AG09319 (cell line): Measurements from ENCODE around the gene THEM4.
A peak's percentile ranks its signal among the peaks of the same experiment; 100 is the strongest.

Source experiments
- DNase-seq: peaks from one replicate; pipeline ENCODE4 v3.0.0-alpha.2; 2010; ENCODE audit warnings: low read depth; ENCODE audit errors: extremely low read depth
- CTCF ChIP-seq: IDR thresholded peaks from 2 replicates; pipeline ENCODE4 v1.5.1; 2011; ENCODE audit warnings: low read depth, mild to moderate bottlenecking, inconsistent platforms, low read length, moderate library complexity

The THEM4 gene

DNA sequence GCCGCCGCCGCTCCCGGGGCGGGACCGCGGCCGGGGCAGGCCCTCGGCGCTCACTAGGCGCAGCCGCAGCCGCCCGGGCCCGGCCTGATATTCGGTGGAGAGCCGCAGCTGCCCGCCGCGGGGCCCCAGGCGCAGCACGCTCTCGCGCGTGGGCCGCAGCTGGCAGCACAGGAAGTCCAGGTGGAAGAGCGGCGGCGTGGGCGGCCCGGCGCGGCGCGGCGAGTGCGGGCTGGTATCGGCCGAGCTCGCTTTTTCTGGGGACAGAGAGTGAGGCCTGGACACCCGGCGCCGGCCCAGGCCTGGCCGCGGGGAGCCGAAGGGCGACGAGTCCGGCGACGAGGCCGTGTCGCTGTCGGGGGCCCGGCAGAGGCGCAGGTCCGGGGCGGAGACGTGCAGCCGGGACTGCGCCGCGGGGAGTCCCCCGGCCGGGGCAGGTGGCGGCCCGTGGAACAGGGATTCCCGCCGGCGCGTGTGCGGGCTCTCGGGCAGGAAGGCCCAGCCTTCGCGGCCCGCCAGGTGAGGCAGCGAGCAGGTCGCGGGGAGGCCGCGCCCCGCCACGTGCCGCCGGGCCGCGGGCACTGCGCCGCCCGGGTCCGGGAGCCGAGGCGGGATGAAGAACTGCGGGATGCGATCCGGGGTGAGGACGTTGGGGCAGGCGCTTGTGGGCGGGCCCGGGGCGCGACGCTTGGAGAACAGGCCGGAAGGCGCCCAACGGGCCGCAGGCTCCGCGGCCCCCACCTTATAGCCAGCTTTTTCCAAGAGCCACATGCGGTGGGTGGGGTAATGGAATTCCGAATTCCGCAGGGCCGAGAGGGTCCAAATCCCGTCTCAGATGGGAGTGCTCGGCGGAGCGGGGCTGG is 70.9 kb downstream of the THEM4 start:
- no peak for TF ChIP-seq CTCF
- DNase-seq, result no peak

DNA sequence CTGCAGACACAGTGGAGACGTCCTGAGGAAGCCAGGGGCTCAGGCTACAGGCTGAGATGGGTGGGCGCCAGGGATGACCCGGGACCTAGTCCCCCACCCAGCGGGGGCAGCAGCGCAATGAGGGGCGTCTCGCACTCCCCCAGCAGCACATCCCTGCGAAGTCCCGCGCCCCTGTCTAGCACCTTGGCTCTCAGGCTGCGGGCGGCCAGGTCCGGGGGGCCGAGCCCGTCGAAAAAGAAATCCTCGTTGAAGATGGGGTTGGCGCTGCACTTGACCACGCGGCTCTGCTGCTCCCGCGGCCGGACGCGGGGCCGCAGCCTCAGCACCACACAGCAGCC is 71.5 kb downstream of the THEM4 start:
- DNase-seq, result no peak
- TF ChIP-seq CTCF, result no peak

DNA sequence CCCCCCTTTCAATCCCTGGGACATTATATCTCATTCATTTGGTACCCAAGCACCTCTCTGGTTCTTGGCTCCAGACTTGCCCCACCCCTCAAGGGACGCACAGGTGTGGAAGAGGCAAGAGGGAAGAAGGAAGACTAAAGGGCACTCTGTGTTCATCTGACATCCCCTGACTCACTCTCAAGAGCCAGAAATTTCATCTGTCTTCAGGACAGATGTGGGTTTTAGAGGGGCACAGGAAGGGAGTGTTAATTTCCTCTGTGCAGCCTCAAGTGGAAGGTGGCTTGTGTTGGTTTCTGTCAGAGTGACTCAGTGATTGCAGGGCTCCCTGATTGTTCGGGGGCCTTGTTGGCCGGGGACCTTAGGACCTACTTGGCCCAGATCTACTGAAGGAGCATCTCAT is 72.1 kb downstream of the THEM4 start:
- TF ChIP-seq CTCF, result no peak
- no peak for DNase-seq

GRCh38 chr1:151835596-151835995 is 73.7 kb downstream of the THEM4 start:
- DNase-seq, result no peak

GRCh38 chr1:151834239-151834638 is 75.1 kb downstream of the THEM4 start:
- no peak for DNase-seq
- no peak for TF ChIP-seq CTCF

More at GRCh38 chr1:151835596-151835995, 73.7 kb downstream of the THEM4 start:
- no peak for TF ChIP-seq CTCF

DNA sequence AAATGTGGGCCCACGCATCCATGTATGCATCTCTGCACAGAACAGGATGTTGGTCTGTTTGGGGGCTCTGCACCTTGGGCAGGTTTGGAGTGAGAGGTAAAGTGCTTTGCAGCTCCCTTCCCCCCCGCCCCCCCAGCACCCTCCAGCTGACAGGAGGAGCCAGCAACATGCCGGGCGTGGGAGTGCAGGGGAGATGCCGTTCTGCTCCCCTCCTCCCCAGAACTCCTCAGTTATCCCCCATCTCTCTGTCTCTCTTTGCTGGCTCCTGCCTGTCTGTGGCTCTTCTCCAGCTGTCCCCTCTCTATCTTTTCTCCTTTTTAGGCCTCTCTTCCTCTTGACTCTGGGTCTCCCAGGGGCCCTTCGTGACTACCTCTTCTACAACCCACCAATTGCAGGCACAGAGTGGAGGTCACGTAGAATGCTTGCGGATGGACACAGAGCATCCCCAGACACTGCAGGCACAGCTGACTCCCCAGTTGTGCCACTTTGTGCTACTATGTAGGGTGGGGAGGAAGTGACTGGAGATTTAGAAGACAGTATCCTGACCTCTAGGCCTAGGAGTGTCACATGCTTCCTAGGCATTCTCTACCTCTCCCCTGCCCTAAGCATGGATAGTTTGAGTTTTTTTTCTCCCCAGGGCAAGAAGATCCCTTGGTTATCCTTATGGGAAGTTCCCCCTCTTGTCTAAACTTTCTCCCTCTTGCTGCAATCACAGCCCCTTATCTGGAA is 76.0 kb downstream of the THEM4 start:
- TF ChIP-seq CTCF, result no peak
- no peak for DNase-seq

- peak; percentile 28 for DNase-seq
- TF ChIP-seq CTCF, result no peak
Measured at GRCh38 chr1:151832318-151832980, 76.9 kb downstream of the THEM4 start.
